ENCODE results near the gene KANSL1L.

GRCh38 chr2:210054696-210055095, 116.5 kb downstream of the KANSL1L start:
- TF ChIP-seq POLR2A (IDR thresholded peaks at IDR 0.05), result no peak
- TF ChIP-seq CTCF (IDR thresholded peaks at IDR 0.05), result no peak

Data from uterus (tissue), 2 donors.